Kidney (tissue), 14 donors: Measurements from ENCODE around the gene ASB4. TPM values are rescaled to one million over a fixed set of nuclear protein-coding genes. Genes with fewer than 3 reads are reported as not detected.

Experiments
- DNase-seq, 5 donors: peaks; one replicate each; pipeline ENCODE4 v3.0.0-alpha.2; 2013 to 2020
- FAIRE-seq: peaks from 2 replicates; lab custom pipeline; 2012; peaks lifted over from hg19 to GRCh38; lab: Jason Lieb, UNC
- H3K27ac ChIP-seq, 2 donors: one replicate each; pipeline ENCODE4 v1.7.0; 2013; ENCODE audit warnings: low read depth in 2 of 2, low read length in 2 of 2, inconsistent platforms in 1 of 2
- H3K27me3 ChIP-seq: one replicate; pipeline ENCODE4 v1.7.1; 2013; ENCODE audit warnings: low read length, inconsistent platforms; ENCODE audit not compliant: control insufficient read depth, insufficient read depth
- H3K36me3 ChIP-seq, 3 donors: one replicate each; pipeline versions ENCODE4 v1.7.0 to v1.7.1; 2013; ENCODE audit warnings: low read length in 3 of 3, control low read depth in 1 of 3, inconsistent platforms in 1 of 3; ENCODE audit not compliant: insufficient read depth in 3 of 3, control insufficient read depth in 2 of 3
- H3K4me1 ChIP-seq, 3 donors: one replicate each; pipeline versions ENCODE4 v1.7.0 to v1.7.1; 2013; ENCODE audit warnings: low read length in 3 of 3, inconsistent platforms in 1 of 3, low read depth in 1 of 3; ENCODE audit not compliant: control insufficient read depth in 2 of 3, insufficient read depth in 2 of 3
- H3K4me3 ChIP-seq, 3 donors: one replicate each; pipeline versions ENCODE4 v1.7.0 to v1.8.1; 2013; ENCODE audit warnings: low read length in 3 of 3, control low read depth in 1 of 3, inconsistent platforms in 1 of 3
- H3K9ac ChIP-seq, 3 donors: one replicate each; pipeline versions ENCODE4 v1.7.0 to v1.7.1; 2013; ENCODE audit warnings: low read length in 3 of 3, control low read depth in 1 of 3, inconsistent platforms in 1 of 3
- H3K9me3 ChIP-seq, 3 donors: one replicate each; pipeline versions ENCODE4 v1.7.0 to v1.7.1; 2013; ENCODE audit warnings: low read length in 3 of 3, control low read depth in 1 of 3, inconsistent platforms in 1 of 3; ENCODE audit not compliant: control insufficient read depth in 2 of 3, insufficient read depth in 1 of 3
- CTCF ChIP-seq: IDR thresholded peaks from 3 replicates; pipeline ENCODE4 v1.5.1; 2012; ENCODE audit warnings: mild to moderate bottlenecking, moderate library complexity, borderline replicate concordance; ENCODE audit not compliant: insufficient read depth; ENCODE audit errors: extremely low read depth
- intact Hi-C: fragments of 100-400 bp; cut with DNase I; formaldehyde crosslinking; loops from one replicate; pipeline ENCODE4 v1.11.1; 2022
- polyA plus RNA-seq: library from polyadenylated mRNA; stranded (reverse); fragments of 350-450 nt; fragmentation: Illumina TruSeq; extraction: RNeasy Lipid Tissue Mini Kit (QIAGEN cat#74804); gene quantifications from one replicate; pipeline ENCODE4 v1.2.3, GENCODE V29; 2014; ENCODE audit warnings: low read depth, low replicate concordance; ENCODE audit not compliant: insufficient read depth
- total RNA-seq: library from RNA; stranded (reverse); fragmentation: NEBNext Ultra II Directional; extraction: Animal tissue kit (Norgen Biotek cat#: 25700); gene quantifications from one replicate; pipeline ENCODE4 v1.2.1, GENCODE V29; 2021
- donor health status: control.
- donor health status: control.
- donor health status: control.
- donor health status: control.
- donor health status: control.
- donor health status: DM: yes; HTN: yes; CAD: no.
- donor health status: Normal renal cell carcinoma (clear cell type).

ASB4 gene
- total and polyA plus RNA-seq, 2 donors from 2014 or later = 0.09 TPM; not detected in 1

GRCh38 chr7:95441042-95441823, 44.5 kb upstream of the ASB4 start:
- Histone ChIP-seq H3K9me3 (no peaks in the 10 kb centered on the region), H3K4me1 (peaks cover 0 to 4% (median 0%) of the 10 kb centered on the region in 3 donors), H3K4me3 (no peak overlapping the region), H3K27ac (peak overlapping the region in 1 of 2 donors; percentile 29), H3K27me3 (no peaks in the 10 kb centered on the region), H3K36me3 (no peaks in the 10 kb centered on the region), H3K9ac (no peak overlapping the region)
- intact Hi-C loops = no loop called here
- peak; percentile 84 for FAIRE-seq
- DNase-seq = peak in 2 of 5 donors; percentile 90 to 91
- TF ChIP-seq CTCF = no peak

GRCh38 chr7:95444796-95445195, 40.9 kb upstream of the ASB4 start:
- Histone ChIP-seq H3K9ac (no peak overlapping the region), H3K9me3 (no peaks in the 10 kb centered on the region), H3K27me3 (no peaks in the 10 kb centered on the region), H3K4me3 (no peak overlapping the region), H3K36me3 (no peaks in the 10 kb centered on the region), H3K4me1 (peaks cover 0 to 4% (median 0%) of the 10 kb centered on the region in 3 donors), H3K27ac (no peak overlapping the region)
- FAIRE-seq (no peak), DNase-seq (no peak)
- TF ChIP-seq CTCF = no peak
- intact Hi-C loops = no loop called here

GRCh38 chr7:95446618-95447017, 39.1 kb upstream of the ASB4 start:
- no peak for DNase-seq
- H3K9ac ChIP-seq = no peak overlapping the region
- no peak overlapping the region for H3K4me3 ChIP-seq
- H3K4me1 ChIP-seq = peaks cover 0 to under 1% (median 0%) of the 10 kb centered on the region in 3 donors
- intact Hi-C loops = no loop called here
- no peak for FAIRE-seq
- no peak overlapping the region for H3K27ac ChIP-seq
- no peaks in the 10 kb centered on the region for H3K9me3 ChIP-seq
- no peak for TF ChIP-seq CTCF
- H3K36me3 ChIP-seq = no peaks in the 10 kb centered on the region
- H3K27me3 ChIP-seq = no peaks in the 10 kb centered on the region
